HPDE6-E6E7 (cell line): ENCODE data around the gene AP2A1.

Experiments
- DNase-seq: peaks from one replicate; pipeline ENCODE4 v3.0.0; 2011; ENCODE audit warnings: missing footprints; ENCODE audit errors: extremely low spot score

Gene AP2A1

DNA sequence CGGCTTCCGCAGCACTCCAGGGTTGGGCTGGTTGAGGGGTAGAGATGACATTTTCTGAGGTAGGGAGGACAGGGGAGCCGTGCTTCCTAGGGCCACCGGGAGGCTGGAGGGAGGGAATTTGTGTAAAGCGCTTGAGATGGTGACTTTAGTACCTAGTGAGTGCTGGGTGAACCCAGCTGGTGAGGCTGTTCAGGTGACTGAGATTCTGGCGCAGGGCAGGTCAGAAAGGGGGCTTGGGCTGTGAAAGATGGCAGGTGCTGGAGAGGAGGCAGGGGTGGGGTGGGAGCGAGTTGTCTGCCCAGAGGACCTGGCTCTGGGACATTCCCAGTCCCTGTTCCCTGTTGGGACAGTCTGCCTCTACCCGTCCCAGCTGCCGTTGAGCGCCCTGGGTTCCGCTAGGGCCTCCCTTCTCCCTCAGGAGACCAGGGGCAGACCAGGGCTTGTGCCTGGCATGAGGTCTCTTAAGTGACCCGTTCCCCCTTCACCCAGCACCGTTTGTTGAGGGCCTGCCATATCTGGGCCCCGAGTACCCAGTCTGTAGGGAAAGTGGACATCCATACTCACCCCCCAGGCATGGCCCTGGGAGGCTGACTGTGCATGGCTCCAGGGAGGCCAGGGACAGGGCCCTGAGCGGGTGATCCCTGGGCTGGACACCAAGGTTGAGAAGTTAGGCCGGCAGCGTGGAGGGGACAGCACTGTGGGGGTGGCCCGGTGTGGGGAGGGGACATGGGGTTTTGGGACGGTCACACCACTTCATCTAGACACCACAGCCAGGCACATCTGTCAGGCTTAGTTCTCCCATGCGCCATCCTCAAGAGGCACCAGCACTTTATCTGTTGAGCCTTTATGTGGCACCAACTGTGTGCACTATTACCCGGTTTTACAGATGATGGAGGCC is 89.1 kb downstream of the AP2A1 start:
- DNase-seq = no peak

DNA sequence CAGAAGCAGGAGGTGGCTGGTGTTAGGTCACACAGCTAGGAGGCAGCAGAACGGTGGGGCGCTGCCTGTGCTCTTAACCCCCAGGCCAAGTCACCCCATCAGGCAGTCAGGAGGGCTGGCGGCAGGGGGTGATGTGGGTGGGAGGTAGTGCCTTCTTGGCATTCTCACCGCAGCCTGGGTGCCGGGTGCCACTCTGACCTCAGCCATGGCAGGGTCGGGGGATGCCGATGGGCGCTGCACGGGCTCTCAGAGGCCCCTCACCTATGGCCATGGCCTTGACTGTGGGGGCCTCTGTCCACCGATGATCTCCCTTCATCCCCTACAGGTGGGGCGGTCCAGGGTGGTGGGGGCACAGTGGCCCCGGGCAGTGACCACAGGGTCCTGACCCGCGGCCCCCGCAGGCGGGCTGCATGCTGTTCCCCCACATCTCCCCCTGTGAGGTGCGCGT is 89.8 kb downstream of the AP2A1 start:
- DNase-seq = no peak
